Daoy (cell line): ENCODE data around the gene TPRG1. TPM values are rescaled to one million over a fixed set of nuclear protein-coding genes. Genes with fewer than 3 reads are reported as not detected.
A peak's percentile ranks its signal among the peaks of the same experiment; 100 is the strongest.
"Not testable (repeated sequence)": the region's sequence is repeated elsewhere in the genome, so short reads cannot be mapped to it uniquely, and the experiment has no call there.

Experiments
- DNase-seq: peaks from one replicate; pipeline ENCODE4 v3.0.0-alpha.2; 2015; ENCODE audit warnings: low read depth
- total RNA-seq: library from RNA; depleted of rRNA; stranded (reverse); fragments of >200 nt; shearing (Covaris generic); gene quantifications from 2 replicates; pipeline ENCODE4 v1.2.3, GENCODE V29; 2014

The TPRG1 gene
- total RNA-seq, 1 experiment from 2014 or later: 0.69 TPM

DNA sequence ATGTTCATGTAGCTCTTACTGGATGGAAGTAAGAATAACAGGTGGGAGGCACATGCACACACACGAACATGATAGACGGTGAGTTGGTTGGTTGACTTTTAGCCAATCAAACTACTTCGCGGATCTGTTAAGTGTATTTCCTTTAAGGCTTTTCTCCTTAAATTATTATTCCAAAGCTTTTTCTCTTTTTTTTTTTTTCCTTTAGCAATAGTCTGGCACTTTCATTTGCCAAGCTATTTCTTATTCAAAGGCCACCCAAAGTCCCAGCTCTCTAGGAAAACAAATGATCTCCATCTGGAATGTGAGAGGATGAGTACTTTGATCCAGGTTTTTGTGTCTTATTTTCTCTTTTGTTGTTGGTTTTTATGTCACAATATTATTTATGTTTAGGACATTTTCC is 141.1 kb downstream of the TPRG1 start:
- DNase-seq: no peak

DNA sequence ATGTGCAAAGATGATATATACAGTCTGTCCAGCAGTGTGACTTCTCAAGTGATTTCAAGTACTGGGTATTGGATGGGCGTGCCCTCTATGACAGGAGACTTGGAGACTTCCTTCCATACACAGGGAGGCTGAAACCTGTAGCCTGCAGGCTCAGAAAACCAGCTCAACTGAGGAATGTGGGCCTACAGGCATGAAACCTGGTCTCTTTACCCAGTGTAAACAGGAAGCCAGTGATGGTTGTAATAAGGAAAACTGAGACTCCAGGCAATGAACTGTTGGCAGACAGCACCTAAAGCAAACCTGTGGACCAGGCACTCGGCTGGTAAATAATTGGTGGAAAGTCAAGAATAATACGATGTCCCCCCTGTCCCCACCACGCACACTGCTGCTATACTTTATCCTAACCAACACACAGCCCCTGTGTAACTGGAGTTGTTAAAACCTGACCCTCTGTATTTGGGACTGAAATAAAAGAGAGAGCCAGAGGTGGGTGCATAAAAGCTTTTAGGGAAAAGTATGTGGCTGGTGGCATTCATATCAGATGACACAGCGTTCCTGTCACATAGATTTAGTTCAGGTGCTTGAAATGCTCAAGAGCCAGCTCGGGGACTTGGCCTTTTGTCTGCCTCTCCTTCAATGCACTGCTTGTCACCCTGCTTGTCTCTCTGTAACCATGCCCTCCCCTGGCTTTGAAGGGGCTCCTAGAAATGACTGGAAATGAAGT is 144.7 kb downstream of the TPRG1 start:
- DNase-seq: peak; percentile 43

DNA sequence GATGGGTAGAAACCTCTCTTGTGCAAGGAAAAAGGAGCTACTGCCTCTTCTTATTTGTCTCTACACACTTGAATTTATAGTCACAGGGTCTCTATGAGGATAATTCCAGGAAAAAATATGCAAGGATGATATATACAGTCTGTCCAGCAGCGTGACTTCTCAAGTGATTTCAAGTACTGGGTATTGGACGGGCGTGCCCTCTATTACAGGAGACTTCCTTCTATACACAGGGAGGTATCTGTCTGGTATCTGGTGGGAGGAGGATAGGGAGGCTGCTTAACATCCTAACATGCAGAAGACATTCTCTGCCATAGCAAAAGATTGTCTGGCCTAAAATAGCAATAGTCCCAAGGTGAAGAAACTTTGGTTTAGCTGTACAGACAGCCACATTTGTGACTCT is 146.1 kb downstream of the TPRG1 start:
- no peak for DNase-seq

DNA sequence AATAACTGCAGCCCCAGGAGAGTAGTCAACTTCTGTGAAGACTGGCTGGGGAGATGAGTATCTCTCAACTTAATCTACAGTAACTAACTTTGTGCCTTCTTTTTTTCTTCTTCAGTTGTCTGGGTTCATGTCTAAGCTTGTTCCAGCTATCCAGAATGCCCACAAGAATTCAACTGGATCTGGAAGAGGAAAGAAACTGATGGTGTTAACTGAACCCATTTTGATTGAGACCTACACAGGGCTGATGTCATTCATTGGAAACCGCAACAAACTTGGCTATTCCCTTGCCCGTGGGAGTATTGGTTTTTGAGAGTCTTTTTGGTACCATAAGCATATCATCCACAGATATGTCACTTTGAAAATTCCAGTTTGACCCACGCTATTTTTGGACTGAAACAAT is 148.7 kb downstream of the TPRG1 start:
- DNase-seq: no peak

DNA sequence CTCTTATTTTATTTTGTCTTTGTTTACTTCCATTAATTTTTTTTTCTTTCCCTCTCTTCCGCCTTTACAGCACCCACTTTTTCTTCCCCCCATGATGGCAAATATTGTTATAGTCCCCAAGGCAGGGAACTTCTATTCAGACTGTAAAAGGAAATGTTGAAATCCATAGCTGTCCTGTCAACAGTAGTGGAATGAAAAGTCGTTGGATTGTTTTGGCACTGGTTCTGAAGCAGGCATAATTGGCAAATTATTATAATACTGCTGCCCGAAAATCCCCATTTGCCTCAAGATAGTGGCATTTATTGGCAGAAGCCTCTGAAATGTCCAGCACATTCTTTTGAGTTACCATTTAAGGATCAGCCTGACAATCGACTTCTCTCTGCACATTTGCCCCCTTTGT is 150.6 kb downstream of the TPRG1 start:
- DNase-seq: no peak

DNA sequence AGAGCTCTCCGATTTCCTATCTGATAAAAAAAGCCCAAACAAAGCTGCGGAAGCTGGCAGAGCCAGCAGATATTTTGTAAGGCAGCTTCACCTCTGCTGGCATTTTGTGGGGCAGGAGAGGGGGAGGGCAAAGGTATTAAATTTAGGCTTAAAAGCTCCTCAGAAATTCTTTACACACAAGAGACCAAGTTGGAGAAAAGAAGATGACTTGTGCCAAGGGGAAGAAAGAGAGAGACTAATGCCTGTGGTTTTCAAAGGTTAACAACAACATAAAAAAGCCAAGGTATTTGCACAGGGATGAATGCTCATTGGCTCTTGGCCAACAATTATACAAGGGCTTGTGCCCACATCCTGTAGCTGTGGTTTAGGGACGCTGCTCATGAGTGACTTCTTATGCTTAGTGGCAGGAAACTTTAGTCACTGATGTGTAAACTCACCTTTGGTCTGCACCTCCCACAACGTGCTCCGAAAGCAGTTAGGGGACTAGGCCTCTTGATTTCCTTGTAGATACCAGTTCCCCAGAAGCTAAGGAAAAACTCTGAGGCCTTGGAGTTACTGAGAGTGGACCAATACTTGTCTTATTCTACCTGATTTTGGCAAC is 152.9 kb downstream of the TPRG1 start:
- peak; percentile 99 for DNase-seq

DNA sequence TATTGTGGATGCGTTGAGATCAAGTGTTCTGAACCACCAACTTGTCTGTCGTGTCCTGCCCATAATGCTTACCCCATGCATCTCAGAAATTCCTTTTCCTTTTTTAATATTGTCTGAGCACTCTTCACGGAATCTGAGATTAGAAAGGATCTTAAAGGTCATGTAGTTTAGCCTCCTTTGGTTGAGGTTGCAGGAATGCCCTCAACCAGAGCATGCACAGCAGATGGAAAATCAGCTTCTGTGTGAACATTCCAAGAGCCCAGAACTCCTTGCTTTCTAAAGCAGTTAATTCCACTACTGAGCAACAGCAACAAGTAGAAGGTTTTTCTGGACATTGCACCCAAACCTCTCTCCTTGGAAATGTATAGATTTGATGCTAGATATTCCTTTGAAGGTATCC is 153.7 kb downstream of the TPRG1 start:
- no peak for DNase-seq

DNA sequence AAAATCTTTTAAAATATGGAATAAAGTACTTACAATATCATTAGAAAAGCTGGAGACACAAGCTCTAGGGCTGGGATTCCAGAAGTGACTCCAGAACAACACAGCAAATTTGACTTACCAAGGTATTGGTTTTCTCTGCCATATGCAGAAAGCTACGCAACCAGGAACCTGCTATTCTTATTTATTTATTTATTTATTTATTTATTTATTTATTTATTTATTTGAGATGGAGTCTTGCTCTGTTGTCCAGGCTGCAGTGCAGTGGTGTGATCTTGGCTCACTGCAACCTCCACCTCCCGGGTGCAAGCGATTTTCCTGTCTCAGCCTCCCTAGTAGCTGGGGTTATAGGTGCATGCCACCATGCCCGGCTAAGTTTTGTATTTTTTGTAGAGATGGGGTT is 157.9 kb downstream of the TPRG1 start:
- DNase-seq: not testable (repeated sequence)

DNA sequence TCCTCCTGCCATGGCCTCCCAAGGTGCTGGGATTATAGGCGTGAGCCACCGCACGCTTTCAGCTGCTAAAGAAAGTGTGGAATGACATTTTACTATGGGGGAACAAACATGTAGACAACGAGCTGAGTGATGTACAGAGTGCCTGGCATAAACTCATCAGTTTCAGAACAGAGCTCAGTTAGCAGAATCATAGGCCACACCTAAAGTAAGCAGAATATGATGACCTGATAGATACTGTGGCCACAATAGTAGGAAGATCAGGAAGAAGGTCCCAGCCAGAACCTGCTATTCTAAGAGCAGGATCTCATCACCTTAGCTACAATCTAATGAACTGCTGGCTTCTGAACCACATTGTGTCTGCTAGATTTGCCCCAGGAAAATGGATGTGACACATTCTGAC is 158.3 kb downstream of the TPRG1 start:
- no peak for DNase-seq

DNA sequence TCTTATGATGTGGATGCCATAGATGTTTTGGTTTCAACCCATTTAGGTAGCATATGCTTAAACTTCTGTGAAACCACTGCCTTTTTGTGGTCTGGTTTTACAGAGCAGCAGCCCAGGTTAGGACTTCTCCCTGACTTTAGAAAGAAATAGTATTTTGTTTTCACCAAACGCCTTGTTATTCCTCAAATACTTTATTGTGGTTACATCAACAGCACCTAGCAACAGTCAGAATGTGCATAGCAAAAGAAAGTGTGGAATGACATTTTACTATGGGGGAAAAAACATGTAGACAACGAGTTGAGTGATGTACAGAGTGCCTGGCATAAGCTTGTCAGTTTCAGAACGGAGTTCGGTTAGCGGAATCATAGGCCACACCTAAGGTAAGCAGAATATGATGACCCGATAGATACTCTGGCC is 159.2 kb downstream of the TPRG1 start:
- DNase-seq: no peak

DNA sequence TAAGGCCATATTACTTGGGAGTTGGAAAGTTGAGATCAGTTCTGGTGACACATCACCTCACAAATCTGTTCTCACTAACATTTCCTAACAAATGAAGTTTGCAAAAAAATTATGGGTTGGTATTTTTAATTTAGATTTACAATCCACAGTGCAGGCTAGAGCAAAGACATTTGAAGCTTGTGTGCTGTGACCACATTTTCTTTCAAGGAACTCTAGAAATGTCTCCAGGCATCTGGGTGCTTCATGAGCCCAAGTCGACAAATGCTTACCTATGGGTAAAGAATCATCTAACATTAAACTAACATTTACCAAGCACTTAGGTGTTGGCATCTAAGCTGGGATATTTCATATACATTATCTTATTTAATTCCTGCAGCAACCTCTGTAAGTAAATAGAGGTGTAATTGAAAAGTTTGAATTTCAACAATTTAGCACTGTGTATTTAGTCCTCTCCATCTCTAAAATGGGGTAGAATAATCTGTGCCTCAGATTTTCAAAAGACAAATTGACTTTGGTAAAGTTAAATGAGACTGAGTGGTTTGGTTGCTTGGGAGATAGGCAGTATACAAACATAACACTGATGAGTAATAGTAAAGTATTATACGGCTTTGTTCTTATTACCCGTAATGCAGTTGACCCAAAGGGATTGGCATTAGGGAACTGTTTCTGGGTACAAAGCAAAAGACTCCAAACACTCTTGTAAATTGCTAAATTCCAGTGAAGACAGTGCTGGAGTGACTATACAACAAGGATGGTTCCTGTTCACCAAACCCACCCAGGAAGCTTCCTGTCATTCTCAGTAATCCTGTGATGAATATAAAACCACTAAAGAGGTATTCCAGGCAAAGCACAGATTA is 162.5 kb downstream of the TPRG1 start:
- peak; percentile 45 for DNase-seq

DNA sequence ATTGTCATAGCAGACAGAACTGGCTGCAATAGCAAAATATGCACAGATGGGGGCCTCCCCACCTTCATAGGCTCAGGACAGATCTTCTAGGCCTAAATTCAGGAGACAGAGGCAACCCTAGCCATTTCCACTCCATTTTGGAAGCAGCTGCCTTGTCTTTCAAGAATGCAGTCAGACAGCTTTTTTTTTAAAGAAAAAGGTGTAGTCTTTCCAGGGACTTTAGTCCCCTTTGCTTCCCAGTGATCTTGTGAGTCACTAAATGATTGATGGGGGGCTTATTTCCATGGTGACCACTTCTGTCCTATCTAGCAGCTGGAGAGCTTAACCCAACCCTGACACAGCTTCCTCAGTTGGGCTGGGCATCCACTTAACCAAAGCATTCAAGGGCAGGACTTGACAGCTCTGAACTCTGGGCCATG is 165.9 kb downstream of the TPRG1 start:
- no peak for DNase-seq

DNA sequence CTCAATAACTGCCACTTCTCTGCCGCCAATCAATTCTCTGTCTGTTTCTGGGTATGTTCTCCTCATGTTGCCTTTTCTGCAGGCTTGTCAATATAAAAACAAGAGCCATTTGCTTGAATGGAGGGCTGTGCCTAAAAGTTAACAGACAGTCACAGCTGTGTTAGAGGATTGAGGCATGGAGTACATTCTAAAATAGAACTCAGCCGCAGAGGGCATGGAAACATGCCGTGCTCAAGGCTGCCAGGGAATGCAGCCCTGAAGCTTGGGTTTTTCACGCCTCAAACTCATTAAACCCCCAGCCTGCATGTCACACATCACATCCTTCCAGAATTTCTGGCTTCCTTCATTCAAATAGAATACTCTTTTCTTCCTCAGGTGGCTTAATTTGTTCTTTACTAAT is 166.6 kb downstream of the TPRG1 start:
- no peak for DNase-seq

DNA sequence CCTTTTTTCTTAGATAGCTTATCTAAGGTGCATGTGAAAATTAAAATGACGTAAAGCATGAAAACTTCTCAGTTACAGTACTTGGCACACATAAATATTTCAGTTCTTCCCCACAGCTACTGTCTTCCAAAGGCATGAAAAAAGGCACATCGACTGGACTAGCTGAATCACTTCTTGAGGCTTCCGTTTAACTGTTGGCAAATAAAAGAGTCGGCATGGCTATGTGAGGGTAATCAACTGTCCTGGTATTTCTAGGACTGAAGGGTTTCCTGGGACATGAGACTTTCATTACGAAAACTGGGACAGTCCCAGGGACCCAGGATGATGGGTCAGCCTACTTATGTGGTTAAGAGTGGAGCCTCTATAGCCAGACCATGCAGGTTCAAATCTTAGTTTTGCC is 168.2 kb downstream of the TPRG1 start:
- no peak for DNase-seq

DNA sequence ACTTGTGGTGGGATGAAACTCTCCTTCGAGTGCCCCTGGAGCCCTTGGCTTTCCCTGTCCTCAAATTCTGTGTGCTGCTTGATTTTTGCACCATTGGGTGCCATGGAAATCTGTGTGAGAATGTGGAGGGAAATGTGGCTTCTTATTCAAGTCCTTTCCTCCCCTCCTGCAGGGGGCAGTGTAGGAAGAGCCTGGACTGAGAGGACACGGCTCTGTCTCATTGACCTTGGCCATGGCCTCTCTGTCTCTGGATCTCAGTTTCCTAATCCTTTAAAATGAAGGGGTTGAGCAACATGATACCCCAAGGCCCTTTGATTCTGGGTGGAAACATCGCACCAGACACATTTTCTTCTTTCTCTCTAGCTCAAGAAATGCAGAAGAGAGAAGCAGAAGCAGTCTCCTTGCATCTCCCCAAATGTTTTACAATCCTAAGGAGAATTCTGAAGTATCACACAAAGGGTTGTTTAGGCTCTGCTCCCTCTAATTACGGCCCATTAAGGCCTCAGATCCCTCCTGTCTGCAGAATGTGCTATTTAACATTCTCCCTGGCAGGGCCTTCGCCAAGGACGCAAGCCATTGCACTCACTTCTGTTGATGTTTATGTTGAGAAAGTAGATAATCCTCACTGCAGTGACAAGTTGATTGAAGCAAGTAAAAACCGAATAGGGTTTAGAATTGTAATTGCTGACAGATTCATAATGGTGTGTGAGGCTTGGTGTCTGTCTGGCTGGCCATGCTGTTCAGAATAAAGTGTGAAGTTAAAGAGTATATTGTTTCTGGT is 169.1 kb downstream of the TPRG1 start:
- DNase-seq: peak; percentile 37

DNA sequence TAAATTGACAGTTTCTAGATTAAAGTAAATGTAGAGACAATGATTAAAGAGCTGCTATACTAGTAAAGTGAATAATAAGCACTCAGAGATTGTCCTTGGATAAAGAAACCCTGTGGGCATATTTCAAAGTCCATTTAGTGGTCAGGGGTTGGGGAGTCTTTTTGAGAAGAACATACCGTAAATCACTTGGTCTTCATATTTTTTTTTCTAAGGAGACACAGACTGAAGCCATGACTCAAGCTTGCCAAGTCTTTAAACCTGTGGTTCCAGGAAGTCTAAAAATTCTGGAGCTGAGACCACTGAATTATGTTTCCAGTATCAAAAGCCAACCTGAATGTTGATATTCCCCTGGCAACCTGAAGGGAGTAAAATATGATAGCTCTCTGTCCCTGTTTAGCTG is 171.0 kb downstream of the TPRG1 start:
- no peak for DNase-seq

DNA sequence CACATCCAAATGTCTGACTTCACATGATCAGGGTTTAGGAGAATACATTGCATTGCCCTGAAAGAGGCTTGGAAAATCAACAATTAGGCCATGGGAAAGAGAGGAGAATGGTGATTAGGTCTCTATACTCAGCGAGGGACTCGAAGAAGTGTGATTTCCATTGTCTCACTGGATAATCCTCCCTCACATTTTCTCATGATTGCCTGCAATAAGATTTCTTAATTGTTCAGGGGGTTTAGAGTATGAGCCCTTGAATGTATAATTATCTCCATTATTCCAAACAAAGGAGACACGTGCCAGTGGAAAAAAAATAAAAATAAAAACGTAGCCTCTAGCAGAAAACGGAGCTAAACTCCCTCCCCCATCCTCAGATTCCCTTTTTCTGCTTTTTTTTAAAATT is 173.2 kb downstream of the TPRG1 start:
- no peak for DNase-seq

DNA sequence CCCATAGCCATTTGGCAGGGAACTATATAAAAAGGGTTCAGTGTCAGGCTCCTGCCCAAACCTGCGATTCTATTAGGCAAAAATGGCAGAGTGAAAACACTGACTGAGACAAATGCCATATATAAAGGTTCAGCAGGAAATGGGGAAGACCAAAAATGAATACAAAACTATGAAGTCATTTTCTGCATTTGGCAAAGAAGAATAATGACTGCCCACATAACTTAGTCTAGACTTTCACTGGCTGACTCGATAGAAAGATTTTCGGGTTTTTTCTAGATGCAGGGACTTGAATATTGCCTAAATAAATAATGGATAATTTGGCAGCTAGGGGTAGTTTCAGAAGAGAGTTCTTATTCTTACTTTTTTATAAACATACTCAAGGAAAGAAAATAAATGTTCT is 178.0 kb downstream of the TPRG1 start:
- no peak for DNase-seq

DNA sequence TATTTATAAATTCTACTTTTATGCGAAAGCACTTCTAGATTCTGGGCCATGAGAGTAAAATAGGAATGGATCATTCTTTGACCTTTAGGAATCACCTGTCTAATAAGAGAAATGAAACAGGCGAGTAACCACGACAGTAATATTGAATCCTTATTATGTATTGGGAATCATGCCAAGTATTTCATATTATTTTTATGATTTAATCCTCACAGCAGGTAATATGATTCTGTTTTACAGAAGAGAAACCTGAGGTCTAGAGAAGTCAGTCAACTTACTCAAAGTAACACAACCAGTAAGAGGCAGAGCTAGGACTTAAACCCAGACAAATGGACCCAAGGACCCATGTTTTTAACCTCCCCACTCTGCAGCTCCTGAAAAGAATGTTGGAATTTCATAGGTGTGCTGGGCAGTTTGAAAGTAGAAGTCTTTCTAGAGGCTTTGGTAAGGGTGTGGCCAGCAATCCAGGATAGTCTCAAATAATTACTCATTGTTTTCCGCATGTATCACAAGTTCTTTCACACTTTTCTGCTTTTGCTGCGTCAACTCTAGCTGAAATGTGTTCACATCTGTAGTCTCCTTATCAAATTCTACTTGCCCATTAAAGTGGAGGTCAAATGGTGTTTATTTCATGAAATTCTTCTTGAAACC is 181.7 kb downstream of the TPRG1 start:
- no peak for DNase-seq

DNA sequence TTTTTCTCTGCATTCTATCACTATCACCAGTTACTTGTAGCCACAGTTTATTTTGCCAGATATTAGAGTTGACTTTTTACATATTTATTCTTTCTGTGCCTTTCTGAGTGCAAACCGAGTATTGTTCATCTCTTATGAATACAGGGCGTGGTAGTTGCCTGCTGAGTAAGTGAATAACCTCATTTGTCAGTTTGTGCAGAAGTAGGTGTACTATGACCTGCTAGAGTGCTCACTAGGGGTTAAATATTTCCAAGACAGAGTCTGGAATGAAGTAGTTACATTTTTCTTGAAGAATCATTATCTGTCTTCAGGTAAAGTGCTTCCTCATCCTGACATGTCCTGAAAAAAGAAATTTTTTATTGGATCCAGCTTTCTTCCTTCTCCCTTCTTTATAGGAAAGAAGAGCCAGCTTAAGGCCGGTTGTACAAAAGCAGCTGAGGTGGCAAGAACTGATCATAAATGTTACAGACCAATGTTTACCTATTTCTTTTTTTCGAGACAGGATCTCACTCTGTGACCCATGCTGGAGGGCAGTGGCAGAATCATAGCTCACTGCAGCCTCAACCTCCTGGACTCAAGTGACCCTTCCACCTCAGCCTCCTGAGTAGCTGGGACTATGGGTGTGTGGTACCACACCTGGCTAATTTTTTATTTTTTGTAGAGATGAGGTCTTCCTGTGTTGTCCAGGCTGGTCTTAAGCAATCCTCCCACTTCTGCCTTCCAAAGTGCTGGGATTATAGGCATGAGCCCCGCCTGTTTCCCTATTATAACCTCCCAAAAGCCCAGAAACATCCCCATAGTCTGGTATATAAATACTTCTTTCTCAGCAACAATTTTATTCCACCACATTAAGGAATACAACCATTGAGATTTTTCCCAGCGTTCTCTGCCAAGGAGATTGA is 182.5 kb downstream of the TPRG1 start:
- DNase-seq: no peak

DNA sequence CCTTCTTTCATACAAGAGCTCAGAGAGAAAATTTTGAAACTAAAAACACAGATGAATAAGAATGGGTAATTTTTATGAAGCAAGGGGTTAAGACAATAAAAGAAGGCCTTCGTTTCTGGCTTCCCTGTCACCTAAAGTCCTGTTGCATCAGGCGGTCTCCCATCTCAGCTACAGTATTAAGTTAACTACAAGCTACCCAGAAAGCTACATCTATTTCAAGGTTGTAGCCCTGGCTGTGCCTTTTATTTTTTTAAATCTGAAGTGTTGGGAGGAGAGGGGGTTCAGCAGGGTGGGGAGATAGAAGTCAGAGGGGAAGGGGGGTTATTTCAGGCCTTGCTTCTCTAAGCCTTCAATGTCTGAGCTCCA is 183.3 kb downstream of the TPRG1 start:
- DNase-seq: no peak
